ENCODE results near the gene EMC8. TPM values are rescaled to one million over a fixed set of nuclear protein-coding genes. Genes with fewer than 3 reads are reported as not detected.

EMC8 gene
- total and polyA plus RNA-seq, 2 experiments from 2014 or later, result 51.1 to 69.4 TPM

- no peak for ATAC-seq
- Mint-ChIP-seq H3K27ac (no peak overlapping the region), H3K27me3 (ENCODE audit: insufficient read depth, low read depth, poor library complexity) (no peaks in the 10 kb centered on the region), H3K9me3 (peaks cover 2% of the 10 kb centered on the region; the same call in 2 of the 3 replicates), H3K36me3 (ENCODE audit: low read depth) (peaks cover 65% of the 10 kb centered on the region), H3K4me1 (peaks cover 4% of the 10 kb centered on the region; the same call in 1 of the 3 replicates), H3K4me3 (no peak overlapping the region)
- Histone ChIP-seq H3K9me2 (ENCODE audit: insufficient read depth) (no peaks in the 10 kb centered on the region), H3K4me1 (ENCODE audit: insufficient read depth) (no peaks in the 10 kb centered on the region), H3K36me3 (ENCODE audit: insufficient read depth) (0 out of 2 replicates have a peak, but pooled peaks cover 10% of the 10 kb centered on the region), H3F3A (replicated peaks; ENCODE audit: low read depth) (no peaks in the 10 kb centered on the region), H3K79me2 (replicated peaks; ENCODE audit: insufficient read depth) (peaks cover 87% of the 10 kb centered on the region), H4K20me1 (replicated peaks; ENCODE audit: insufficient read depth) (peaks cover 53% of the 10 kb centered on the region), H3K4me3 (no peak overlapping the region), H2AFZ (no peak overlapping the region), H3K27ac (ENCODE audit: low read depth) (no peak overlapping the region), H3K4me2 (no peak overlapping the region), H3K27me3 (ENCODE audit: insufficient read depth) (no peaks in the 10 kb centered on the region)
- TF ChIP-seq JUNB (IDR thresholded peaks at IDR 0.05; ENCODE audit: unreplicated experiment), result no peak
- TF ChIP-seq EZH2phosphoT487 (IDR thresholded peaks at IDR 0.05; ENCODE audit: unreplicated experiment), result no peak
- TF ChIP-seq ETS1 (IDR thresholded peaks at IDR 0.05), result no peak
- TF ChIP-seq ZNF331 (CRISPR knock-in tag; IDR thresholded peaks at IDR 0.05; ENCODE audit: low read depth), result no peak
- TF ChIP-seq STAT1 (IDR thresholded peaks at IDR 0.05; ENCODE audit: unreplicated experiment), result no peak
- TF ChIP-seq EZH2 (IDR thresholded peaks at IDR 0.05; ENCODE audit: low read depth, unreplicated experiment), result no peak
- no peak for TF ChIP-seq CTCF (conservative IDR thresholded peaks at IDR 0.05; ENCODE audit: low read depth in 2 of 2)
- TF ChIP-seq ZNF114 (CRISPR knock-in tag; IDR thresholded peaks at IDR 0.05), result no peak
- no peak for DNase-seq (ENCODE audit: low spot score)
These were observed 10.5 kb downstream of the EMC8 start for GRCh38 chr16:85788819-85789218.

GRCh38 chr16:85785927-85786326 lies 13.4 kb downstream of the EMC8 start:
- no peak overlapping the region for H3K27ac ChIP-seq (ENCODE audit: low read depth)
- no peaks in the 10 kb centered on the region for H3K27me3 Mint-ChIP-seq (ENCODE audit: insufficient read depth, low read depth, poor library complexity)
- peaks cover 4% of the 10 kb centered on the region; the same call in 1 of the 3 replicates for H3K4me1 Mint-ChIP-seq
- peaks cover 52% of the 10 kb centered on the region for H3K36me3 Mint-ChIP-seq (ENCODE audit: low read depth)
- DNase-seq (ENCODE audit: low spot score) (no peak), ATAC-seq (no peak)
- no peaks in the 10 kb centered on the region; the same call in 2 of the 3 replicates for H3K9me3 Mint-ChIP-seq
- H3K27ac Mint-ChIP-seq, result no peak overlapping the region
- H4K20me1 ChIP-seq (replicated peaks; ENCODE audit: insufficient read depth), result peaks cover 42% of the 10 kb centered on the region
- no peak overlapping the region for H3K4me3 Mint-ChIP-seq
- H3K4me2 ChIP-seq, result no peak overlapping the region
- TF ChIP-seq ETS1 (IDR thresholded peaks at IDR 0.05) (no peak), ZNF114 (CRISPR knock-in tag; IDR thresholded peaks at IDR 0.05) (no peak), EZH2phosphoT487 (IDR thresholded peaks at IDR 0.05; ENCODE audit: unreplicated experiment) (no peak)
- no peaks in the 10 kb centered on the region for H3K27me3 ChIP-seq (ENCODE audit: insufficient read depth)
- no peaks in the 10 kb centered on the region for H3F3A ChIP-seq (replicated peaks; ENCODE audit: low read depth)
- no peaks in the 10 kb centered on the region for H3K4me1 ChIP-seq (ENCODE audit: insufficient read depth)
- H3K79me2 ChIP-seq (replicated peaks; ENCODE audit: insufficient read depth), result peaks cover 61% of the 10 kb centered on the region
- H3K9me2 ChIP-seq (ENCODE audit: insufficient read depth), result no peaks in the 10 kb centered on the region
- H3K36me3 ChIP-seq (ENCODE audit: insufficient read depth), result 0 out of 2 replicates have a peak, but pooled peaks cover 10% of the 10 kb centered on the region
- no peak overlapping the region for H3K4me3 ChIP-seq
- H2AFZ ChIP-seq, result no peak overlapping the region

Data from GM23338 (cell line).